ENCODE data around the gene PDE6G.
"Not testable (repeated sequence)": the region's sequence is repeated elsewhere in the genome, so short reads cannot be mapped to it uniquely, and the experiment has no call there.

The PDE6G gene

GRCh38 chr17:81630274-81630673, 26.1 kb downstream of the PDE6G start:
- no peak for DNase-seq

DNA sequence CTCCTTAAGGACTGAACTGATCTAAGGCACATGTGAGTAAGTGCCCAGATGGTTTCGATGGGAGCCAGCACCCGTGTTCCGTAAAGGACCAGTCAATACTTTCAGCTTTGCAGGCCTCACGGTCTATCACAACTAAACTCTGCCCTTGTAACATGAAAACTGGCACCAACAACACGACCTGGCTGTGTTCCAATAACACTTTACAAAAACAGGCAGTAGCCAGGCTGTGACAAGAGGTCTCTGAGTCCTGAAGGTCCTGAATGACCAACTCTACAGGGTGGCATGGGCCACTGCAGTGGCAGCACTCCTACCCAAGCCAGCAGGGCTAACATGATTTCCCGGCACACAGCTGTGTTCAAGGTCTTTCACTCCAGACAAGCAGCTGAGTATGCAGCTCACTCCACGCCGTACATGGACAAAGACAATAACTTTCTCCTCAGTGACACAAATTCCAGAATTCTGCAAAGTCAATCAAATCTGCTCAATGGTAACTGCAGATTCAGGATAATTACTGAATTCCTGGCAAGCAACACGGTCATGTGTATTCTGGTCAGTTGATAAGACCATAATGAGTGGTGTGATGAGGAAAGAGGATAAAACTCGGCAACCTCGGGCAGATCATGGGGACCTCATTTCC, 34.7 kb downstream of the PDE6G start:
- DNase-seq: no peak

DNA sequence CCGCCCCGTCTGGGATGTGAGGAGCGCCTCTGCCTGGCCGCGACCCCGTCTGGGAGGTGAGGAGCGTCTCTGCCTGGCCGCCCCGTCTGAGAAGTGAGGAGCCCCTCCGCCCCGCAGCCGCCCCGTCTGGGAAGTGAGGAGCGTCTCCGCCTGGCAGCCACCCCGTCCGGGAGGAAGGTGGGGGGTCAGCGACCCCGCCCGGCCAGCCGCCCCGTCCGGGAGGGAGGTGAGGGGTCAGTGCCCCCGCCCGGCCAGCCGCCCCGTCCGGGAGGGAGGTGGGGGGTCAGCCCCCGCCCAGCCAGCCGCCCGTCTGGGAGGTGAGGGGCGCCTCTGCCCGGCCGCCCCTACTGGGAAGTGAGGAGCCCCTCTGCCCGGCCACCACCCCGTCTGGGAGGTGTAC, 38.0 kb downstream of the PDE6G start:
- DNase-seq: not testable (repeated sequence)

GRCh38 chr17:81616877-81617276, 39.5 kb downstream of the PDE6G start:
- DNase-seq: no peak

DNA sequence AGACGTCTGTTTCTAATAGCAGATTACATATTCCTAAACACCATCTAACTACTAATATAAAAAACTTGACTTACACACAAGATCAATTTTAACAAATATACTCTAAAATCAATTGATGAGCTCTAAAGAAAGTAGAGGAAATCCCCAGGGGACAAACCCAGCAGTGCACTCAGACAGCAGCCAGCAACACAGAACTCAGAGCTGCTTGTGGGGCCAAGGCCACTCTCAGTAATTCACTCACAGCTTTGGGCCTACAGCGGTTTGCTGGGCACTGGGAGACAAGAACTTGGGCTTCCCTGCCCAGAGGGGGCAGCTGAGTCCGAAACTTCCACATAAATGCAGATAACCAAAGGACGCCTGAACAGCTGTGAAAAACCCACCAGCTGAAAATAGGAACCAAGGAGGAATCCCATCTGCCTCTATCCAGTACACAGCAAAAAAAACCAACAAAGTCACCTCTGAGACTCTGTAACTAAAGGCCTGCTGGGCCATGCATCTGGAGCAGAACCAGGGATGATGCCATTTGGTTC, 40.9 kb downstream of the PDE6G start:
- DNase-seq: no peak

DNA sequence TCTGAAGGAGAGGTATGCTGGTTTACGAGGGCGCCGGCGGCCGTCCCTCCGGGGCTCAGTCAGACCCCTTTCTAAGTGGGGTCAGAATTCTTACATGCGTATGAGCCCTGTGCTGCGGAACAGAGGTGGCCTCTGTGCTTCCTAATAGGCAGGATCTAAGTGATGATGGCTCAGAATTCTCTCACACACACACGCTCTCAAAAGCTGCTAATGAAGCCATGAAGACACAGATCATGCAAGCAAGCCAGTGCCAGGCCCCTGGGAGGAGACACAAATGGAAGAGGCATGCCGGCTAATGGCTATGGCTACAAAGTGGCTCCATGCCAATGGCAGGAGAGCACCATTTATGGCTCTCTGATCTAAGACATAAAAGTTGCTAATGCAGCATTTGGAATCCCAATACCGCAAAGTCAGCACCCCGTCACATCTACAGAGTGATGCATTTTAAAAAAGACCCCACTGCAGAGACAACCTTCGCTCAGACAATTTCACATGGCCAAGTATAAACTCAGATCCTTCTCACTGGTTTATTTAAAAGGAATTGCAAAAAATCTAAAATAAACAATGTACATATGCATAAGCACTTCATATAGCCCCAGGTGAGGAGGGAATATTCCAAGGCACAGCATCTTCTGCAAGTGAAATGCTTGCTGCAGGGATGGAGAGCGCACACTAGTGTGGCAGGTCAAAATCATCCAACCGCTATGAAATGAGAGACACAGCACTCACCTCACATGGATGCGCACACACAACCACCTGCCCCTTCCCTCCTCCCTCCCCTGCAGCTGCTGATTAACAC, 44.0 kb downstream of the PDE6G start:
- no peak for DNase-seq

DNA sequence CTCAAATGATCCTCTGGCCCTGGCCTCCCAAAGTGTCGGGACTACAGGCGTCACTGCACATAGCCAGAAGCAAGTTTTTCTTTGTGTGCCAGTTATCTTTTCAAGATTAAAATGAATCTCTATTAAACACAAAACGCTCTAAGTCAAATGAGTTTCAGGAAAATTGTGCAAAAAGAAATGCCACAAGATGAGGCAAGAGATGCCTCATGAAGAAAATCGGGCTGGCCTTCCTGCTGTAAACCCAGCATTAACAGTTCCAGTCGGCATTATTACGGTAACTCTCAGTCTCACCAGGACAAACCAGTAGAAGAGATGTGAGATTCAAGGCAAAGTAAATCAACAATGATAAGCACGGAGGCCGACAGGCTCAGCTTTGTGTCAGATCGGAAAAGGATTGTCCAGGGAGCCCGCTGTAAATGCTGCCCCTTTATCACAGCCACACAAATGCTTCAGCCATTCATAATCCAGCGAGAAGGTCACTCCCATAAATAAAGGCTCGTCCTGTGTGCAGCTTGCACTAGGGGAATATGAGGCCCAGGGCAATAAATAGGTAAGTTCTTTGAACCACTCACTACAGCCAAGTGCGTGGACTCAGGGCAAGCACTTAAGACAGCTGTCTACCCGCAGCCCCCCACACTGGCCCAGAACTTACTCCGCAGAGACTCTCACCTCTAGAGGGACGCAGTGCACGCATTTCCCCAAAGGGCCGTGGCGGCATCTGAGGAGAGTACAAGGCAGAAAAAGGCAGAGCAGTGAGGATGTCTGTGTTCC, 46.6 kb downstream of the PDE6G start:
- no peak for DNase-seq

GRCh38 chr17:81608605-81609004, 47.7 kb downstream of the PDE6G start:
- DNase-seq: no peak

GRCh38 chr17:81608082-81608481, 48.3 kb downstream of the PDE6G start:
- no peak for DNase-seq

GRCh38 chr17:81607431-81607830, 48.9 kb downstream of the PDE6G start:
- DNase-seq: no peak

GRCh38 chr17:81603846-81604610, 52.3 kb downstream of the PDE6G start:
- DNase-seq: no peak

GRCh38 chr17:81601525-81602120, 54.7 kb downstream of the PDE6G start:
- DNase-seq: peak; percentile 33
